Thoracic aorta (tissue), 2 donors: ENCODE results near the gene CARMIL1. TPM values are rescaled to one million over a fixed set of nuclear protein-coding genes. Genes with fewer than 3 reads are reported as not detected.

Source experiments
- ATAC-seq: fragments of 150-250 bp; one replicate; pipeline ENCODE4 v1.8.0; 2017; ENCODE audit warnings: low read depth; ENCODE audit not compliant: insufficient number of reproducible peaks, low FRiP score
- DNase-seq: peaks from one replicate; pipeline ENCODE4 v3.0.0-alpha.2; 2020; ENCODE audit warnings: low spot score
- H3K27ac ChIP-seq, 2 donors: fragments of 200-600 bp; sonication (generic); 1 replicate in 1 of 2; 2 replicates in 1 of 2; pipeline ENCODE4 v1.5.1; 2016; ENCODE audit warnings: mild to moderate bottlenecking in 2 of 2, moderate library complexity in 2 of 2
- H3K27me3 ChIP-seq: fragments of 200-600 bp; sonication (generic); replicated peaks from 2 replicates; pipeline ENCODE4 v1.6.0; 2016; ENCODE audit warnings: mild to moderate bottlenecking; ENCODE audit not compliant: insufficient read depth
- H3K36me3 ChIP-seq: fragments of 200-600 bp; sonication (generic); one replicate; pipeline ENCODE4 v1.5.1; 2016
- H3K4me1 ChIP-seq, 2 donors: fragments of 200-600 bp; sonication (generic); 1 replicate in 1 of 2; 2 replicates in 1 of 2; pipeline versions ENCODE4 v1.5.1 to v1.6.0; 2016; ENCODE audit warnings: low read depth in 2 of 2, mild to moderate bottlenecking in 1 of 2; ENCODE audit not compliant: control insufficient read depth in 1 of 2
- H3K4me3 ChIP-seq: fragments of 200-600 bp; sonication (generic); 2 replicates; pipeline ENCODE4 v1.5.1; 2016; ENCODE audit warnings: mild to moderate bottlenecking
- H3K9me3 ChIP-seq: fragments of 200-600 bp; sonication (generic); 2 replicates; pipeline ENCODE4 v1.5.1; 2016
- total RNA-seq, 2 donors: library from RNA; depleted of rRNA; stranded (reverse); fragments of >200 nt; gene quantifications; one replicate each; pipeline versions ENCODE4 v1.1.0 to v1.2.3, GENCODE V29; 2016
- TF ChIP-seq, protein P1 (sequence below): fragments of 200-600 bp; sonication (generic); IDR thresholded peaks from one replicate; pipeline ENCODE4 v1.5.1; 2019; ENCODE audit warnings: antibody characterized with exemption

Gene CARMIL1
- total RNA-seq, 2 donors from 2014 or later = 60.4 to 63.0 TPM

DNA sequence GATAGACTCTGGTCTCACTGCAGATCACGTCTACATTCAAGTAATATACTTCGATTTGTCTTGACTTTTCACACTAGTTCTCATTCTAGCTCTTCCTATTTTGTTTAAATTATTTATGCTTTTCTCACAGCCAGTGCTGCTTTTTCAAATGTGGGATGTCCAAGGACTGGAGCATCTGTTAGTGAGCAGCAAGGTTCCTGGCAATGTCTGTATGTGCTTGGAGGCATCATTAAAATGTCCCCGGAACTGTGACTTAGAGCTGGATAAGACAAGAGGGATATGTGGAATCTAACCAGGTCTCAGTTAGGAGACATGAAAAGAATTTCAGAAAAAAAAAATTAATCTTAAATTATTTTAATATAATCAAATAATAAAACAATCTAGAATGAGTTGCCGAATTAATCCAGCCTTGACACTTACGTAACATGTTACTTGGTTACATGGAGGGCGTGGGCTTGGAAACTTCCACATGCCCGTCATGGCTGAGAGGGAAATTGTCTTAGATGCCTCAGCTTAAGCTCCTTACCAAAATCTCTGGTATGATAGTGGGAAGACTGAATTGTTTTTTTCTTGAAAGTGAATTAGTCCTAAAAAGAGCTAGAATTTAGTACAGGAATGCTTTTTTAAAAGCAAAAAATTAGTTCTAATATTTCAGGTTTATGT, 21.4 kb upstream of the CARMIL1 start:
- H3K4me3 ChIP-seq = no peak overlapping the region
- no peaks in the 10 kb centered on the region for H3K36me3 ChIP-seq
- no peaks in the 10 kb centered on the region for H3K27me3 ChIP-seq
- H3K9me3 ChIP-seq = no peaks in the 10 kb centered on the region
- no peak for DNase-seq
- peaks cover 0 to 7% of the 10 kb centered on the region in 2 donors for H3K4me1 ChIP-seq
- TF ChIP-seq, protein P1, sequence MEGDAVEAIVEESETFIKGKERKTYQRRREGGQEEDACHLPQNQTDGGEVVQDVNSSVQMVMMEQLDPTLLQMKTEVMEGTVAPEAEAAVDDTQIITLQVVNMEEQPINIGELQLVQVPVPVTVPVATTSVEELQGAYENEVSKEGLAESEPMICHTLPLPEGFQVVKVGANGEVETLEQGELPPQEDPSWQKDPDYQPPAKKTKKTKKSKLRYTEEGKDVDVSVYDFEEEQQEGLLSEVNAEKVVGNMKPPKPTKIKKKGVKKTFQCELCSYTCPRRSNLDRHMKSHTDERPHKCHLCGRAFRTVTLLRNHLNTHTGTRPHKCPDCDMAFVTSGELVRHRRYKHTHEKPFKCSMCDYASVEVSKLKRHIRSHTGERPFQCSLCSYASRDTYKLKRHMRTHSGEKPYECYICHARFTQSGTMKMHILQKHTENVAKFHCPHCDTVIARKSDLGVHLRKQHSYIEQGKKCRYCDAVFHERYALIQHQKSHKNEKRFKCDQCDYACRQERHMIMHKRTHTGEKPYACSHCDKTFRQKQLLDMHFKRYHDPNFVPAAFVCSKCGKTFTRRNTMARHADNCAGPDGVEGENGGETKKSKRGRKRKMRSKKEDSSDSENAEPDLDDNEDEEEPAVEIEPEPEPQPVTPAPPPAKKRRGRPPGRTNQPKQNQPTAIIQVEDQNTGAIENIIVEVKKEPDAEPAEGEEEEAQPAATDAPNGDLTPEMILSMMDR = no peak
- ATAC-seq = no peak
- H3K27ac ChIP-seq = no peak overlapping the region

DNA sequence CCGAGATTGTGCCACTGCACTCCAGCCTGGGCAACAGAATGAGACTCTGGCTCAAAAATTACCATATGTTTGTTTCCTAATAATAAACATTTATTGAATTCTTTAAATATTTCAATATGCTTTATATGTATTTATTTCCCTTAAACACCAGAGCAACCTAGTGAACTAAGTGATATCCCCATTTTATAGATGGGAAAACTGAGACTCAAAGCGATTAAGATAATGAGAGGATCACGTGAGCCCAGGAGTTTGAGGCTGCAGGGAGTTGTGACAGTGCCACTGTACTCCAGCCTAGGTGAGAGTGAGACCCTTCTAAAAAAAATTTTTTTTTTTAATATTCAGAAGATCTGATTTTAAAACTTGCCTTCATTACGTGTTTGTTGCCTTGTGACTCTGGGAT, 19.4 kb upstream of the CARMIL1 start:
- no peak overlapping the region for H3K4me3 ChIP-seq
- H3K9me3 ChIP-seq = no peaks in the 10 kb centered on the region
- DNase-seq = no peak
- TF ChIP-seq, protein P1 = no peak
- ATAC-seq = no peak
- H3K27ac ChIP-seq = no peak overlapping the region
- no peaks in the 10 kb centered on the region for H3K27me3 ChIP-seq
- no peaks in the 10 kb centered on the region for H3K4me1 ChIP-seq
- no peaks in the 10 kb centered on the region for H3K36me3 ChIP-seq

DNA sequence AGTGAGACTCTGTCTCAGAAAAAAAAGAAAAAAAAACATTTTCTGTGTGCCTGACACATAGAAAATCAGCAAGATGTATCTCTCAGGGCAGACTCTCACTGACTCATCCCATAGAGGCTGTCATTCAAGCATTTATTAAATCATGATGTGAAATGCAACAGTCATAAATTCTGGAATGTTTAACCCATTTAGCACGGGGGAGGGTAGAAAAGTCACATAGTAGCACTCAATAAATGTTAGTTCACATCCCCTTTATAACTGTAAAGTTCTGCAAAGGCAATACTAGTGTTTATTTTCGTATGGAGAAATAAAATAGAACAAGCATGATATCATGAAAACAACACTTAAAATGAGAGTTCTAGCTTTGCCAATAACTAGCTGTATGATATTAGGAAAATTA, 15.5 kb upstream of the CARMIL1 start:
- Histone ChIP-seq H3K27ac (no peak overlapping the region), H3K36me3 (no peaks in the 10 kb centered on the region), H3K4me1 (peaks cover 4 to 15% of the 10 kb centered on the region in 2 donors), H3K4me3 (no peak overlapping the region), H3K27me3 (no peaks in the 10 kb centered on the region), H3K9me3 (no peaks in the 10 kb centered on the region)
- no peak for ATAC-seq
- DNase-seq = no peak
- TF ChIP-seq, protein P1 = no peak

DNA sequence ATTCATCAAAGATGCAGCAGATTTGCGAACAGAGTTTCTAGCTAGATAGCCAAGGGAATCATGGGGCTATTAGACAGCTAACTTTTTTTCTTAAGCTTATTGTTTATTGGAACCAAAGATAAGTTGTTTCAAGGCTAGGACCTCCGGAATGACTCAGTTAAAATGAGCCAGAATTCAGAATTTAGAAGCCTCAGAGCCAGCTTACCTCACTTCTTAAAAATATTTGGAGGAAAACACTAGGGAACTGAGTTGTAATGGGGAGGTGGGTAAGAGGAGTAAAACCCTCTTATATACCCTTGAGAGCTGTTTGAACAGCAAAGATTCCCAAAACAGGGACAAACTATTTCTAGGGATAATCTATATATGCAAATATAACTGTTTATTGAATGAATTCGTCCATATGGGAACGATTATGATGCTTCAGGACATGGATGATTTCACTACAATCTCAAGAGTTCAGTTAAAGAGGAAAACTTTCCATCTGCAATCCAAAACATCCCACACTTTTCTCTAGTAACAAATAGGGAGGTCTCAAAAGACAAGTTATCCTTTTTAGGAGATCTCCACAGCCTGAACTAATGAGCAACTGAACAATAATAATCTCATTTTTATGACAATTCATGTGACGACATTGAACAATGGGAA, 12.6 kb upstream of the CARMIL1 start:
- no peak for ATAC-seq
- peaks cover 4 to 15% of the 10 kb centered on the region in 2 donors for H3K4me1 ChIP-seq
- no peaks in the 10 kb centered on the region for H3K36me3 ChIP-seq
- no peaks in the 10 kb centered on the region for H3K9me3 ChIP-seq
- no peak overlapping the region for H3K4me3 ChIP-seq
- no peaks in the 10 kb centered on the region for H3K27me3 ChIP-seq
- DNase-seq = no peak
- TF ChIP-seq, protein P1 = no peak
- H3K27ac ChIP-seq = no peak overlapping the region

DNA sequence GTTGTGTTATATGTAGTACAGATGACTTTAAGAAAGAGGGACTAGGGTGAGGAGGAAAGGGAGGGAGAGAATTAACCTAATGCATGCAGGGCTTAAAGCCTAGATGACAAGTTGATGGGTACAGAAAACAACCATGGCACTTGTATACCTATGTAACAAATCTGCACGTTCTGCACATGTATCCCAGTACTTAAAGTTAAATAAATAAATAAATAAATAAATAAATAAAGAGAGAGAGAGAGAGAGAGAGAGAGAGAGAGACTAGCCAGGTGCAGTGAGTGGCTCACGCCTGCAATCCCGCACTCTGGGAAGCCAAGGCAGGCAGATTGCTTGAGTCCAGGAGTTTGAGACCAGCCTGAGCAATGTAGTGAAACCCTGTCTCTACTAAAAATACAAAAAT, 11.5 kb upstream of the CARMIL1 start:
- Histone ChIP-seq H3K4me3 (no peak overlapping the region), H3K27ac (no peak overlapping the region), H3K27me3 (no peaks in the 10 kb centered on the region), H3K9me3 (no peaks in the 10 kb centered on the region), H3K36me3 (no peaks in the 10 kb centered on the region), H3K4me1 (peaks cover 4 to 15% of the 10 kb centered on the region in 2 donors)
- DNase-seq (no peak), ATAC-seq (no peak)
- TF ChIP-seq, protein P1 = no peak
